Stimulated activated CD4-positive, alpha-beta T cell treated with anti-CD3 and anti-CD28 coated beads, Interleukin-1b, Interleukin-23, amount 100 ng/mL, for 24 hours (primary cell): ENCODE data around the gene RNF157.
"Not testable (repeated sequence)": the region's sequence is repeated elsewhere in the genome, so short reads cannot be mapped to it uniquely, and the experiment has no call there.

Experiments
- DNase-seq, 4 experiments: peaks; one replicate each; pipeline ENCODE4 v3.0.0-alpha.2; 2020; ENCODE audit warnings: low read depth in 4 of 4, low spot score in 1 of 4

Gene RNF157

GRCh38 chr17:76235883-76236282 is 4.4 kb downstream of the RNF157 start:
- DNase-seq, result no peak

- DNase-seq, result no peak
Observed at GRCh38 chr17:76234354-76234679, 6.0 kb downstream of the RNF157 start.

GRCh38 chr17:76233588-76234353 is 6.5 kb downstream of the RNF157 start:
- DNase-seq, result no peak

DNA sequence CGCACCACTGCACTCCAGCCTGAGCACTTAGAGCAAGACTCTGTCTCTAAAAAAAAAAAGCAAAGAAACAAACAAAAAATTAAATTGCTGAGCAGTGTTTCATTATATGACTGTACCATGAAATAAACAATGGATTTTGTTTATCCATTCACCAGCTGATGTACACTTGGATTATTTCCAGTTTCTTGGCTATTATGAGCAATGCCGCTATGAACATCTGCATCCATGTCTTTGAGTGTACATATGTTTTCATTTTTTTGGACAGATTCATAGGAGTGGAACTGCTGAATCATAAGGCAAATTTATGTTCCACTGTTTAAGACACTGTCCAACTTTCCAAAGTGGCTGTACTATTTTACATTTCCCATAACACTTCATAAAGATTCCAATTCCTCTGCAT is 8.0 kb downstream of the RNF157 start:
- no peak for DNase-seq

DNA sequence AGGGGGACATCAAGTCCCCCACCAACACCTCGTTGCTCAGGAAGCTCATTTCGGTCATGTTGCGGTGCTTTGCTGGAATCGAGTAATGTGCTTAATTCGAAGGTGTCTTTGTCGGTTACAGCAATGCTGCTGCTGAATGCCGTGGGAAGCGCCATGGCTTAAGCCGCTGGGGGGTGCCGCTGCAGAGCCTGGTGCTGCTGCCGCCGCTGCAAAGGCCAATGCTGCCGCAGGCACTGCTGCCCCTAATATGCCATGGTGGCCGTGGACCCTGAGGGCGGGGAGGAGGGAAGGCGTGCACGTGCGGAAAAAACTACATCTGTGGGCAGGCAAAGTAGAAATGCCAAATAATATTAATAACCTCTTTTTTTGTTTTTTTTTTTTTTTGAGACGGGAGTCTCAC is 13.5 kb downstream of the RNF157 start:
- DNase-seq, result not testable (repeated sequence)

GRCh38 chr17:76225373-76226086 is 14.8 kb downstream of the RNF157 start:
- DNase-seq, result not testable (repeated sequence)

GRCh38 chr17:76223802-76224201 is 16.5 kb downstream of the RNF157 start:
- DNase-seq, result no peak

- no peak for DNase-seq
Observed at GRCh38 chr17:76219670-76220383, 20.5 kb downstream of the RNF157 start.

DNA sequence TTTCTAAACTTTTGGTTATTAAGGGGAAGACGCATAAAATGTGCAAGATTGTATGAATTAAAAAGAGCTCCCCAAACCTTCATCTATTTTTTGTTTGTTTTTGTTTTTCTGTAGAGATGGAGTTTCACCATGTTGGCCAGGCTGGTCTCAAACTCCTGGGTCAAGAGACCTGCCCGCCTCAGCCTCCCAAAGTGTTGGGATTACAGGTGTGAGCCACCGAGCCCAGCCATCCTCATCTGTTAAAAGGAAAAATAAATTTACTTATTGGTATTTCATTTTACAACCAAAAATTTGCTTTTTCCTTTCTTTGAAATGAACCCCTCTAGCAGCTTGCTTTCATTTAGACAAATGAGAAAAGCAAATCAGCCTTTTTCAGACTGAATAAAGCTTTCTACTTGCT is 23.2 kb downstream of the RNF157 start:
- DNase-seq, result no peak

DNA sequence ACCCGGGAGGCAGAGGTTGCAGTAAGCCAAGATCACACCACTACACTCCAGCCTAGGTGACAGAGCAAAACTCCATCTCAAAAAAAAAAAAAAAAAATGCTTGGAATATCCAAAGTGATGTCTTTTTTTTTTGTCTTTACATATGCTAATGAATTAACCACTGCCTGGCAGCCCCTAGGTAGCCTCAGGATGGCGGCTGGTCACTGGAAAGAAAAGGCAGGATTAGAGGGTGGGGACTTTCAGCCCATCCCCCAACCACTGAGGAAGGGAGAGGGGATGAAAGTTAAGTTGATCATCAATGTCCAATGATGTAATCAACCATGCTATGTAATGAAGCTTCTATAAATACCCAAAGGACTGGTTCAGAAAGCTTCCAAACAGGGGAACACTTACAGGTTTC is 26.8 kb downstream of the RNF157 start:
- DNase-seq, result no peak

DNA sequence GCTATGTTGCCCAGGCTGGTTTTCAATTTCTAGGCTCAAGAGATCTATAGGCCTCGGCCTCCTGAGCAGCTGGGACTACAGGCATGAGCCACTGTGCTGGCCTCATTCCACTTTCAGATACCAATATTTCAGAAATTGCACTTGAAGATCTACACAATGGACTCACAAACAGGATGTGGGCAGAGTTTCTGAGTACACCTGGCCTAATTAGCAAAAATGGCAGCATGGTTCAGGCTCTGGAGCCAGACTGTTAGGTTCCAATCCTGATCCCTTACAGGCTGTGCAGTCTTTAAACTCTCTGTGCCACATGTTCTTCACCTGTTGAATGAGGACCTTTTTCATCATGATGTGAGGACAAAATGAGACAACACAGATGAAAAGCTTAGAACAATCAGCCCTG is 32.2 kb downstream of the RNF157 start:
- no peak for DNase-seq

DNA sequence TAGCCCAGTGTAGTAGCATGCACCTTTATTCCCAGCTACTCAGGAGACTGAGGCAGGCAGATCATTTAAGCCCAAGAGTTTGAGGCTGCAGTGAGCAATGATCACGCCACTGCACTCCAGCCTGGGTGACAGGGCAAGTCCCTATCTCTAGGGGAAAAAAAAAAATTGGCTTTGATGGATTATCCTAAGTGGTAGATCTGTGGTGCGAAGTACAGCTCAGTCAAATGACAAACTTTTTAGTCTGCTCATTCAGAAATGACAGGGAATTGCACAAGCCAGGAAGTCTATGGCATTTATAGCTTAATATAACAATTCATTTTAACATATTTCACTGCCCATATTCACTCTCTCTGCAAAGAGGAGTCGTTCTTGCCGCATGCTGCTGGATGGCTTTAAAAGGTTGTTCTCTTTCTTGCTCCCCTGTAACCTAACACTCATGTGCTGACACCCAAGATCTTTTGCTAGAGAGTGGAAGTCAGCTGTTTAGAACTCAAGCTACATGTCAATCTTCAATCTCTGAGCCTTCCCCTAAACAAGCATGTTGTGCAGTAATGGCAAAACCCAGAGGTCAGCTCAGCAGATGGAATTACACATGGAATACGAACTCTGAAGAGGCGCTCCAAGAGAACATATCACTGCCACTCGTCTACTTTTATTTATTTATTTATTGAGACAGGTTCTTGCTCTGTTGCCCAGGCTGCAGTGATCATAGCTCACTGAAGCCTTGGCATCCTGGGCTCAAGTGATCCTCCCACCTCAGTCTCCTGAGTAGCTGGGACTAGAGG is 32.8 kb downstream of the RNF157 start:
- DNase-seq, result no peak

DNA sequence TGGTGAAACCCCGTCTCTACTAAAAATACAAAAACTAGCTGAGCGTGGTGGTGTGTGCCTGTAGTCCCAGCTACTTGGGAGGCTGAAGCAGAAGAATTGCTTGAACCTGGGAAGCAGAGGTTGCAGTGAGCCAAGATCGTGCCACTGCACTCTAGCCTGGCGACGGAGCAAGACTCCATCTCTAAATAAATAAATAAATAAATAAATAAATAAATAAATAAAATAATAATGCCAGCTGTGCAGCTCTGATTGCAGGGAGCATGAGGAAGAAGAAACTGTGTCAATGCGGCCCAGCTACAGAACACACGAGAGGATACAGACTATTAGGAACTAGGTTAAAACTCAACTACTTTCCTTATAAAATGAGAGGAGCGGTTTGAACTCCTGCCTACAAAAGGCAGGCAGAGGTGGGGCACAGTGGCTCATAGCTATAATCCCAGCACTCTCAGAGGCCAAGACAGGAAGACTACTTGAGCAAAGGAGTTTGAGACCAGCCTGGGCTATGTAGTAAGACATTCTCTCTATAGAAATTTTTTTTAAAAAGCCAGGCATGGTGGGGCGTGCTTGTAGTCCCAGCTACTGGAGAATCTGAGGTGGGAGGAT is 34.6 kb downstream of the RNF157 start:
- DNase-seq, result not testable (repeated sequence)

- no peak for DNase-seq
Observed at GRCh38 chr17:76204277-76204676, 36.0 kb downstream of the RNF157 start.

DNA sequence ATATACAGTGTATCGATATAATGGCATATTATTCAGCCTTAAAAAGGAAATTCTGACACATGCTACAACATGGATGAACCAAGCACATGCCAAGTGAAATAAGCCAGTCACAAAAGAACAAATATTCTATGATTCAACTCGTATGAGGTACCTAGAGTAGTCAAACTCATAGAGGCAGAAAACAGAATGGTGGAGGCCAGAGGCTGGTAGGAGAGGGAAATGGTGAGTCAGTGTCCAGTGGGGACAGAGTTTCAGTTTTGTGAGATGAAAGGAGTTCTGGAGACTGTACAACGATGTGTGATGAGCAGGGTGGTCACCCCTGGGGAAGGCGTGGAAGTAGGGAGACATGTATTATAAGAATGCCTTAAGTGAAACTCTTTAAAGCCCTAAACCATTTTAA is 39.9 kb downstream of the RNF157 start:
- no peak for DNase-seq

GRCh38 chr17:76199469-76199868 is 40.8 kb downstream of the RNF157 start:
- DNase-seq, result peak in 1 of 4 experiments; percentile 43

- no peak for DNase-seq
Observed at GRCh38 chr17:76198702-76199101, 41.6 kb downstream of the RNF157 start.

DNA sequence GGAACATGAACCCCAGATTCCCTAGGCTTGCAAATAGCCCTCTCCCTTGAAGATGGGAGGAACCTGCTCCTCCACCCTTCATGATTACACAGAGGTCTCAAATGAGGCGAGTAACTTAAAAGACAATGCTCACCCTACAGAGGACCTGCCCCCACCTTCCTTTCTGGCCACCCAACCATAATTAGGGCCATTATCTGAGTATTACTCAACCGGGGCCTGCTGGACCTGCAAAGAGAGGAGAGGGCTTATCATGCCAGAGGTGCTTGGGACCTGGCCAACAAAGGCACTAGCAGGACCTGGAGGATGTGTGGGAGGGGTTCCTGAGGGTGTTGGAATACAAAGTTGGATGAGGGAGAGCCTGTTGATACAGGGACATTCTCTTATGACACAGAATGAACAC is 42.4 kb downstream of the RNF157 start:
- DNase-seq, result no peak

DNA sequence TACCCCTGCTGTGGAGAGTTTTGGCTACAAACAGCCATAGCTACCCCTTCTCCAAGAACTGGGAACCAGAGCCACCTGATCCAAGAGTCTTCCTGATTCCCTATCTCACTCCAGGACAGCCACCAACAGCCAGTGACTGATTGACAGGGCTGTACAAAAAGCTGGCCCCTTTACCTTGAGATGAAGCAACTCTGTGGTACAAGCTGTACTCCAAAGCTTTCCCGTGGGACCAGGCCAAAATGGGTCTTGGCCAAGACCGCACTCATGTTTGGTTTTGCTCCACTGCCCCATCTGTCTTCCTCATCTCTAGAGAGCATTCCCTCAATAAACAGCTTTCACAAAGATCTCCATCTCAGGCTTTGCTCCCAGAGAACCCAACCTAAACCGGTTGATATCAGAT is 43.6 kb downstream of the RNF157 start:
- no peak for DNase-seq

- no peak for DNase-seq
Observed at GRCh38 chr17:76195281-76196096, 44.8 kb downstream of the RNF157 start.
